ENCODE results near the gene NPTX1. TPM values are rescaled to one million over a fixed set of nuclear protein-coding genes. Genes with fewer than 3 reads are reported as not detected.
A peak's percentile ranks its signal among the peaks of the same experiment; 100 is the strongest.

NPTX1 gene
- total and polyA plus RNA-seq, 2 of the 13 experiments (the other 11 are each of a cell fraction or from before 2014, with no cell fraction given), result 0.01 TPM; not detected in 1

- TF ChIP-seq, protein P1, sequence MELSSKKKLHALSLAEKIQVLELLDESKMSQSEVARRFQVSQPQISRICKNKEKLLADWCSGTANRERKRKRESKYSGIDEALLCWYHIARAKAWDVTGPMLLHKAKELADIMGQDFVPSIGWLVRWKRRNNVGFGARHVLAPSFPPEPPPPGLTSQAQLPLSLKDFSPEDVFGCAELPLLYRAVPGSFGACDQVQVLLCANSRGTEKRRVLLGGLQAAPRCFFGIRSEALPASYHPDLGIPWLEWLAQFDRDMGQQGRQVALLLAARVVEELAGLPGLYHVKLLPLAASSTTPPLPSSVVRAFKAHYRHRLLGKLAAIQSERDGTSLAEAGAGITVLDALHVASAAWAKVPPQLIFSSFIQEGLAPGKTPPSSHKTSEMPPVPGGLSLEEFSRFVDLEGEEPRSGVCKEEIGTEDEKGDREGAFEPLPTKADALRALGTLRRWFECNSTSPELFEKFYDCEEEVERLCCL (CRISPR knock-in tag; IDR thresholded peaks at IDR 0.05; ENCODE audit: borderline replicate concordance), result peak; percentile 17; the same call in 1 of the 2 replicates
- TF ChIP-seq BCLAF1 (IDR thresholded peaks at IDR 0.05) (no peak), HNRNPLL (IDR thresholded peaks at IDR 0.05; ENCODE audit: low read depth, low read length, poor library complexity, severe bottlenecking) (peak; percentile 98), RCOR2 (CRISPR knock-in tag; IDR thresholded peaks at IDR 0.05) (no peak), ZNF136 (CRISPR knock-in tag; IDR thresholded peaks at IDR 0.05; ENCODE audit: low read depth) (0 out of 2 replicates have a peak, but pooled peaks have one; percentile 13), PREB (CRISPR knock-in tag; IDR thresholded peaks at IDR 0.05) (0 out of 2 replicates have a peak, but pooled peaks have one; percentile 33), RERE (CRISPR knock-in tag; IDR thresholded peaks at IDR 0.05; ENCODE audit: low read depth) (no peak), TSC22D2 (CRISPR knock-in tag; IDR thresholded peaks at IDR 0.05; ENCODE audit: borderline replicate concordance) (peak; percentile 60; the same call in 1 of the 2 replicates), MAZ (IDR thresholded peaks at IDR 0.05; ENCODE audit: borderline replicate concordance, low read depth, low read length) (peak; percentile 22; the same call in 1 of the 2 replicates), MAZ (CRISPR knock-in tag; IDR thresholded peaks at IDR 0.05; ENCODE audit: low read depth) (peak; percentile 95), ZNF180 (CRISPR knock-in tag; IDR thresholded peaks at IDR 0.05; ENCODE audit: borderline replicate concordance, low read depth) (no peak), ZFY (CRISPR knock-in tag; IDR thresholded peaks at IDR 0.05) (peak; percentile 96), HMG20B (CRISPR knock-in tag; conservative IDR thresholded peaks at IDR 0.05) (0 out of 2 replicates have a peak, but pooled peaks have one; percentile 45), EEA1 (CRISPR knock-in tag; IDR thresholded peaks at IDR 0.05; ENCODE audit: borderline replicate concordance) (peak; percentile 93), SMAD1 (CRISPR knock-in tag; IDR thresholded peaks at IDR 0.05; ENCODE audit: borderline replicate concordance, low read depth) (peak; percentile 72; the same call in 1 of the 2 replicates), DMAP1 (CRISPR knock-in tag; IDR thresholded peaks at IDR 0.05) (peak; percentile 82; the same call in 1 of the 2 replicates), REL (CRISPR knock-in tag; conservative IDR thresholded peaks at IDR 0.05) (peak; percentile 84; the same call in 1 of the 2 replicates)
Measured at GRCh38 chr17:80454557-80455335, 21.7 kb downstream of the NPTX1 start (continued).
